AG08395 (cell line): ENCODE data around the gene HK3.

Source experiments
- DNase-seq: peaks from one replicate; pipeline ENCODE4 v3.0.0; 2012; ENCODE audit warnings: mixed read lengths, low spot score

Gene HK3

DNA sequence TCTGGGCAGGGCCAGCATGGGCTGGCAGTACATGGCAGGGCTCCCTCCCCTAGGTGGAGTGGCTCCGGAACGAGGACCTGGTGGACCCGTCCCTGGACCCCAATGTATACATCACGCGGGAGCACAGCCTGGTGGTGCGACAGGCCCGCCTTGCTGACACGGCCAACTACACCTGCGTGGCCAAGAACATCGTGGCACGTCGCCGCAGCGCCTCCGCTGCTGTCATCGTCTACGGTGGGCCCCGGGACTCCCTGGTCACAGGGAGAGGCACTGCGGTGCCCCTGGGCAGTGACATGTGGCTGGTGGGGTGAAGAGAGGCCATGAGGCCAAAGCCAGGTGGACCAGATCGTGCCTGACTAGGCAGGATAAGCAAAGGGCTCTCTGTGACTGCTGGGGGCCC lies 30.4 kb downstream of the HK3 start:
- DNase-seq = no peak

DNA sequence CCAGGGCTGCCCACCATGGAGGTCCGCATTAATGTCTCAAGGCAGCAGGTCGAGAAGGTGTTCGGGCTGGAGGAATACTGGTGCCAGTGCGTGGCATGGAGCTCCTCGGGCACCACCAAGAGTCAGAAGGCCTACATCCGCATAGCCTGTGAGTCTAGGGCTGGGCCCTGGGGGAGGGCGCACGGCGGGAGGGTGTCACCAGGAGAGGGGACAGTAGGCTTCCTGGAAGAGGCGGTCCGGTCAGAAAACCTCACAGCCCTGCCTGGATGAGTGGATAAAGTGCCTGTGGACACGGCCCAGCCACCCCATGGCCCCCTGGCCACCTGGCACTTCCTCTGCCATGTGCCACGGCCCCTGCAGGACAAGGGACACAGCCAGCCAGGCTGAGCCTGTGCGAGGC lies 31.0 kb downstream of the HK3 start:
- DNase-seq = no peak

DNA sequence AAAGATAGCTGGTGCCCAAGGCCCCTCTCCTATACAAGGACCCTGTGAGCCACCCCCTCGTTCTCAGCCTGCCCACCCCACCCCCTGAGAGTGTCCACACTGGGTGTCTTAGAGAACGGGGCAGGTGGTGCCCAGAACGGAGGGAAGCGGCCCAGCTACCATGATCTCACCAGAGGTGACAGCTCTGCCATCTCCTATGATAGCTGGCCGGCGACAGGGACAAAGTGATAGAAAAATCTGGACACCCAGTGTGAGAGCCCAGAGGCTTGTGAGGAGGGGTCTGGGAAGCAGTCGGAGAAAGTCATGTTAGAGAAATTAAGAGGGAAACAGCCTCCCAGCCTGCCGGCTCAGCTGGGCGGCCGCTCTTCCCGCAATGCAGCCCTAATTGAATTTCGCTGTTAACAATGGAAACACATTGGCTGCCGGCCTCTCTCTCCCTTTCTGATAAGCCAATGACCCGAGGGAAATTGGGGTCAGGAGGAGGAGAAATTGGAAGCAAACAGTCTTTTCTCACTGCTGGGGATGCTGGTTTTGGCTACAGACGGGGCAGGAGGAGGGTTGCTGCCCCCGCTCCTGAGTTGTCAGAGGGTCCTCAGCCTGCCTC lies 32.3 kb downstream of the HK3 start:
- no peak for DNase-seq

DNA sequence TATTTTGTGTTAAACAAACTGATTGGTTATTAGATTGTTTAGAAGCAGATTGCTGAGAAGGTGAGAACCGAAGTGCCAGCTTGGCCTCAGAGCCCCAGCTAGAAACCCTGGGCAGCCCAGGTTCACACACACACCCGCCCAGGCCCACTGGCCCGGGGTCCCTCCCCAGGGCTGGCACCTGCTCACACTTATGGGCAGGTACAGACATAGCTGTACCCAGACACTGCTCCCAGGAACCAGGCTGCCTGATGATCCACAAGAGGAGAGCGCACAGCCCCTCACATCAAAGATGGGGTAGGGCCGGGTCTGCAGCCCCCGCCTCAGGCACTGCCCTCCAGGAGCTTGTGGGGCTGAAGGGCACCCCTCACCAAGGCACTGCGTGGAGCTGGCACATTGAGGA lies 33.2 kb downstream of the HK3 start:
- DNase-seq = no peak

DNA sequence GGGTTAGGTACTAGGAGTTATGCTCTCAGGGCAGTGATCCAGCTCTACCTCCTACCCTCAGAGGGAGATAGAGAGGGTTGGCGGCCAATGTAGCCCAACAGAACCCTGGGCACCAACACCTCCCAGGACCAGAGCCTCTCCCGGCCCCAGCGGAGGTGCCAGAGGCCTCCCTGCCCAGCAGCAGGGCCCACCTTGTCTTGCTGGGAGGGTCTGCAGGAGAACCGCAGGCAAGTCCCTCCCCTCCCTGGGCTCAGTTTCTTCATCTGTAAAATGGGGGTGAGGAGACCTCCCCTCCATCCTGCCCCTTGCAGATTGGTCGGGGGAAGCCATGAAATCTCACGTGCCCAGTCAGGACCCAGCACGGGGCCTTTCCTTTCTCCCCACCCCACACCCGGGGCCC lies 34.4 kb downstream of the HK3 start:
- DNase-seq = no peak

DNA sequence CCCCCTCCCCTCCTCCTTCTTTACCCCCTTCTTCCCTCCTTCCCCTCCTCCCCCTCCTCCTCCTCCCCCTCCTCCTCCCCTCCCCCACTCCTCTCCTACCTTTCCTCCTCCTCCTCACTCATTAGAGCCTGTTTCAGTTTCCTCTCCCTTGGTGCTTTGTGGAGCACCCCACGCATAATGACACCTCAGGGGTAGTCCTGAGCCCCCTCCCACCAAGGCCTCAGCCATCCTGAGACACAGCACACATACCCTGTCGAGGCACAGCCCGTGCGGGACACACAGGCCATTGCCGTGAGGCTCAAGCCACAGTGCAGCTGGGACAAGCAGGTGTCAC lies 35.4 kb downstream of the HK3 start:
- no peak for DNase-seq

DNA sequence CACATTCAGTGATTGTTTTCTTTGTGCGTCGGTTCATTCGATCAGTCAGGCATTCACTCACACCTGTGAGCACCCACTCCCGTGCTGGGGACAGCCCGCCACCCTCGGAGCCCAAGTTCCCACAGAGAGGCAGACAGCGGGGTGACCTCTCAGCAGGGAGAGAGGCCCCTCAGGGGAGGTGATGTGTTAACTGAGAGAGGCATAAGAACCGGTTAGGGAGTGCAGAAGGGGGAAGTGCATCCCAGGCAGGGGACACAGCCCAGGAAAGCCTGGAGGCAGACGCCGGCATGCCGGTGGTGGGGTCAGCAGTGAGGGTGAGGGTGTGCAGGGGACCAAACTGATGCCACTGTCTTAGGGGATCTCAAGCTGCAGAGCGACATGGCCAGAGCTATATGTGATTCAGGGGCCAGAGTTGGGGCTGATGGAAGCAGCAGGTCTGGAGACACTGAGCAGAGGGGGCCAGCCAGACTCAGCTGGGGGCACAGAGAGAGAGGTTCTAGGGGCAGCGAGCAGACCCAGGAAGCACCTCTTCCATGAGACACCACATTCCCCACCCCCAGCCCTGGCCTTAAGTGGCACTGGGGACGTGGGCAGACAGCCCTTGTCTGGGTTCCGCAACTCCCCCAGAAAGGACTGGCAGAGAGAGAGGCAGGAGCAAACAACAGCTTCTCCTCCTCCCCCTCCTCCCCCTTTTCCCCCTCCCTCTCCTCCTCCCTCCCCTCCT lies 35.9 kb downstream of the HK3 start:
- no peak for DNase-seq

DNA sequence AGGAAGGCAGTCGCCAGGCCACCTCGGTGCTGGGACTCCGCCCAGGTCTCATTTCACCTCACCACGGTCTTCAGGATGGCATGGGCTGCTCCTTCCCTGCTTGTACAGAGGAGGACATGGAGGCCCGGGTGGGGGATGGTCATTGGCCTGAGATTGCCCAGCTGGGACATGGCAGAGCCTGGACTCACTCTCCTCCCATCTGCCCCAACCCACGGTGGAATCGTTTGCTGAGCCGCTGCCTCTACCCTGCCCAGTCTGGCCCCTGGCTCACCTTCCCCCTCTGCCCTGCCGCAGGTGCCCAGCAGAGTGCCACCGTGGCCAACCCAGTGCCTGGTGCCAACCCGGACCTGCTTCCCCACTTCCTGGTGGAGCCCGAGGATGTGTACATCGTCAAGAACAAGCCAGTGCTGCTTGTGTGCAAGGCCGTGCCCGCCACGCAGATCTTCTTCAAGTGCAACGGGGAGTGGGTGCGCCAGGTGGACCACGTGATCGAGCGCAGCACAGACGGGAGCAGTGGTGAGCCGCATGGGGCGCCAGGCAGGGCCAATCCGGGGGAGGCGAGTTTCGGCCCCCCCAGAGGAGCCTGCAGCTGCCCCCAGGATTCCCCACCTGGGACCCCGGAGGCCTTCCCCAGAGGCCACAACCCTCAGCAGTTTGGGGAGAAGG lies 36.7 kb downstream of the HK3 start:
- DNase-seq = no peak

DNA sequence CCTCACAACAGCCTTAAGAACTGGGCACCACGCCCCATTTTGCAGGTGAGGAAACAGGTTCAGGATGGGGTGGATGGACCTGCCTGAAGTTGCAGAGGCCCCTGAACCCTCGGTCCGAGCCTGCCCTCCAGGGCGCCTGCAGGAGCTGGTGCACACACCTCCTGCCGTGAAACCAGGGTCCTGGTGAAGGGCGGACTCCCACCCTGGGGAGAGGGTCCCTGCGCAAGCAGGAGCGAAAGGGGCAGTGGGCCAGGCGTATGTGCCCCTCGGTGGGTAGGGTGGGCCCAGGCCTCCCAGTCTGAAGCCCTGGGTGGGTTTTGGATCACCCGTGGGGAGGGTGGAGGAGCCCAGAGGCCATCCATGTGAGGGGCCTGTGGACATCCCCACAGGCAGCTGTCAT lies 37.9 kb downstream of the HK3 start:
- DNase-seq = no peak

DNA sequence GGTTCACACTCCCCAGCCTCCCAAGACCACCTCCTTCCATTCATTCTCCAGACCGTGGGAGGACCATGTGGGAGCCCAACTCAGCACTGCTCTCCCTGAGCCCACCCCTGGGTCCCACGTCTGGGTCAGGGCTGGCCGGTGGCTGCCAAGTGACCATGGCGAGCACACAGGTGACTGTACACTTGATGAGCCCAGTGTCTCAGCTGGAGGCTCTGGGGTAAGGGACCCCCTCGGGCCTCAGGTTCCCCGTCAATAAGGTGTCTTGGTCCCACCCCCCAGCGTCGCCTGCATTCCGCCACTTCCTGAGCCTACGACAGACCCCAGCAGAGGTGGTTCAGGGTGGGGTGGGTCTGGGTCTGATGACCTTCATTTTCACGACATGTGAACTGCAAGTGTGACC lies 38.8 kb downstream of the HK3 start:
- no peak for DNase-seq

DNA sequence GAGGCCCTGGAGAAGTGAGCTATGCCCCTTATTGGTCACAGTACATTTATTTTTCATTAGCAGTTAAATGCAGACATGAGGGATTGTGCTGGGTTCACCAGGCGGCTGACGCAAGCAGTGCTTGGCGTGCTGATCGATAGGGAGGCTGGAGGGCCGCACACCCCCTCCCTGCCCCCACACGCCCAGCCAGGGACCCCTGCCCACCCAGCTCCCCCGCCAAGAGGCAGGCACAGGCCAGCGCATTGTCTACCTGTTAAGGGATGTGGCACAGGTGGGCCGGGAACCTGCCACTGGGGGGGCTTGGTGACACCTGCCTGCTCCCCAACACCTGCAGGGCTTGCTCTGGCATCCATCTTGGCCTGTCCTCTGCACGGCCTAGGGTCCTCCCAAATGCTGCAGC lies 39.2 kb downstream of the HK3 start:
- DNase-seq = no peak

DNA sequence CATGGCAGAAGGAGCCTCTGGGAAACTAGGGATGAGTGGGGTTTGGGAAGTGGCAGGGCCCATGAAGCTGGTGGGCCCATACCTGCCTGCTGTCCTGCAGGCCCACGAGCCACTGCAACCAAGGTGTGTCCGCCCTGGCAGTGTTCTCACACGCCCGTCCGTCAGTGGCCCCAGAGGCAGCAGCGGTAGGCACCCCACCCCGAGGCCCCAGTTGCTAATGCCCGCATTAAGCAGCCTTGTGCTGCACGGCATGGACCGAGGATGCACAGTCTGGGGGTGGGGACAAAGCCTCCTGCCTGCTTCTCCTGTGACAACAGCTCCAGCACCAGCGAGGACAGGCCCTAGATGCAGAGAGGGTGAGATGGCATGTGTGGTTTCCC lies 41.3 kb downstream of the HK3 start:
- DNase-seq = no peak

DNA sequence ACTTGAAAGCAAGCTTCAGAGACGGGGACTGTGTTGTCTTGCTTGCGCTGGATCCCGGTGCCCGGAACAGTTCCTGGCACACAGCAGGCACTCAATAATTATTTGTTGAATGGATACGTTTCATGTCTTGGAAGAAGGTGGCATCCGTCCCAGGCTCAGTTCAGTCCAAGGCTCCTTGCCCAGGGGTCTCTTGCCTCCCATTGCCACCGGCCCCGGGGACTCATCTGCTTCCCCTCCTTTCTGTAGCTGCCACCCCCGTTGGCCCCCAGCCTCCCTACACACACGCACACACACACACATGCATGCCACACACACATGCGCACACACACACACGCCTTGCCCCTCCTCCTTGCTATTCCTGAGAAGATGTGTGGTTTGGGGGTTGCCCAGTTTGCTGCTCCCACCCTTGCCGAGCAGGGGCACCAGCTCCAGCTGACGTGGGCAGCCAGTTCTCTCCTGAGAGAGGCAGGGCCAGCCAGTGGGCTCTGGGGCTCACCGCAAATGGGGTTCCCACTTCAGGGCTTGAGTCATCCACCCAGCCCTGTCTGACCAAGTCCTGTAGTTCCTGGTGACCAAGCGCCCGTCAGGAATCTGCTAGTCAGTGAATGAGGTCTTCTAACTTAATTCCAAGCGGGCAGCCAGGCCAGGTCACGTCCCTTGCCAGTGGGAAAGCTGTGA lies 41.8 kb downstream of the HK3 start:
- no peak for DNase-seq

DNA sequence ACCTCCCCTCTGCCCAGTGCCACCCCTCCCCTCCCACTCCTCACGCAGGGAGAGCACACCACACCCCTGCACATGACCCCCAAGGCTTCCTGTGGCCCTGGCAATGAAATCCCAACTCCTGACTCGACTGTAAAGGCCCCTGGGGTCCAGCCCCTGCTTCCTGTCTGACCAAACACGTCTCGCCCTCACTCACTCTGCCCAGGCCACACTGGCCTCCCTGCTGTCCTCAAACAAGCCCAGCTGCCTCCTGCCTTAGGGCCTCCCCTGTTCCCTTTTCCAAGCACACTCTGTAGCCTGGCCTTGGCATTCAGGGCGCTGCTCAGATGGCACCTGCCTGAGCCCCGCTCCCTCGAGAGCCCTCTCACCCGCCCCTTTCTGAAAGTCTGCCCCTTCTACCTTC lies 42.4 kb downstream of the HK3 start:
- DNase-seq = no peak

DNA sequence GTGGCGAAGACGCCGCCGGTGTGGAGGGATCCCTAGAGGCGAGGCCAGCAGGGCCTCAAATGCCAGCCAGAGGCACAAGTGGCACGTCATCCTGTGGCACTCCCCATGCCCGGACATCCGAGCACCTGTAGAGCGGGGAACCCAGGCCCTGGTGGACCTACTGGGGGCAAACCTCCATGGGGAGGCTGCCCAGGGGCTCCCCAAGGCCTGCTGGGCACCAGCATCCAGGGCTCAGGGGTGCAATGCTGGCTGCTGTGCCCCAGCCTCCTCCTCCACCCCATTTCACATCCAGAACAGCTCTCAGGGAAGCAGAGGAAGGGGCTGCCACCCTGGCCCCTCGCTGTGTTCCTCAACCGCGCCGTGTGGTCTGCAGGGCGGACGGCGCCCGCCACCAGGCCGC lies 43.5 kb downstream of the HK3 start:
- DNase-seq = no peak

DNA sequence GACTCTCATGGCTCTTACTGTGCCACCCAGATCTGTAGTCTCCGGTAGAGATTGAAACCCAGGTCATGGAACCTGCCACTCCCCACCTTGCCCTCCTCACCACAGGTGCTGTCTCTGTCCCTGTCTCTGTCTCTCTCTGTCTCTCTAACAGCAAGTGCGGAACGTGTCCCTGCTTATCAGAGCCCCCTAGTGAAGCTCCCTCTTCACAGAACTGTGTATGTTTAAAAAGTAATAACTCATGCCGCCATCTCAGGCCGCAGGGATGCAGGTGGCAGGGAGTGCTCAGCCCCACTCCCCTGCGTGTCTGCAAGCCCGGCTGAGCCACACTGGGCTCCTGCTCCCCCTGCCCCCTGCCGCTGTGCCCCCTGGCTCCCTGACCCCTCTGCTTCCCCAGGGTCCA lies 45.0 kb downstream of the HK3 start:
- no peak for DNase-seq

DNA sequence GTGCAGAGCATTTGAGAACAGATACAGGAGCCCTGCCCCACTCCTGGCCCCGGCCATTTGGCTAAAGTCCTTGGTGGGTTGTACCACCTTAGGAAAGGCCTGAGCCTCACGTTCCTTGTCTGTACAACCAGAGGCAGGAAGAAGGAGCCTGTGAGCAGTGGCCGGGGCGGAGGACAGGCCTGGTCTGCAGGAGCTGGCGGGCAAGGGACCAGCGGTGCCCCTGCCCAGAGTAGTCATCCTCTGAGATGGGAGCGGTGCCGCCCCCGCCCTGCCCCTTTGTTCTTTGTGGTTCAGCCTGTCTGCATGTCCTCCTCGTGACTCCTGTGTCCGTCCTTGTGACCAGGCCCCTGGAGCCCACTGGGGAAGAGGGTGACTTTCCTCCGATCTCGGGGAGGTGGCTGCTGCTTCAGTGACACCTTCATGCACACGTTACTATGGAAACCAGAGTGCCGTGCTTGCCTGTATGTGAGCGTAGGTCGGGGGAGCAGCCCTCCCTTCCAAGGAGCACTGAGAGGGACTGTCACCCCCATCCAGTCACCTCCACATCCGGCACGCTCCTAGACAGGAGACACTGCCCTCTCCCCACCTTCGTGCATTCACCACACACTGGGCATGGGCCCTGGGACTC lies 45.9 kb downstream of the HK3 start:
- no peak for DNase-seq

DNA sequence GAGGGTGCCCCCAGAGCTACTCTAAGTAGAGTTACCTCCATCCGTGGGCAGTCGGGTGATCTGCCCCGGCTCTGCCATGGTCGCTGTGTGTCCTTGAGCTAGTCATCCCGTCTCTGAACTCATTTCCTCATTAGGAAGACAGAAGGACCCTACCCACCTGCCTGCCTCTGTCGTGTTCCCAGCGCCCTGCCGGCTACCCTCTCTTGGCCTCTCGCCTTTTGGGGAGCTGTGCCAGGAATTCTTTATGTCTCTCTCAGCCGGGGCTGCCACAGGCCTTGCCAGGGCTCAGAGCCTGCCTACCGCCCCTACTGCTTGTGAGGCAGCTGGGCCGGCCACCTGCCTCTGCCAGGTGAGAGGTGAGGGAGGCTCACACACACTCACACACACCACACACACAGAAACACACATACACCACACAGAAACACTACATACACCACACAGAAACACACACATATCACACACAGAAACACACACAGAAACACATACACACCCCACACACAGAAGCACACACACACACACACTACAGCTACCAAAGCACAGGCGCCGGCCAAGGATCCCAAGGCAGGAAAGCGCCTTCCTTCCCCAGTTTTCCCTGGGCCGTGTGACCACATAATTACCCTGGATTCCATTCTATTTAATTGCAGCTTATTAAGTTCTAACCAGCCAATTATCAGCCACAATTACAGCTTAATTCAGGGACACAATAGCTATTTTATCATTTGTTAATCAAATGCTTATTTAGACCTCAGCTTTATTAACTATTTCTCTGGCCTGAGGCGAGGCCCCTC lies 47.1 kb downstream of the HK3 start:
- no peak for DNase-seq

DNA sequence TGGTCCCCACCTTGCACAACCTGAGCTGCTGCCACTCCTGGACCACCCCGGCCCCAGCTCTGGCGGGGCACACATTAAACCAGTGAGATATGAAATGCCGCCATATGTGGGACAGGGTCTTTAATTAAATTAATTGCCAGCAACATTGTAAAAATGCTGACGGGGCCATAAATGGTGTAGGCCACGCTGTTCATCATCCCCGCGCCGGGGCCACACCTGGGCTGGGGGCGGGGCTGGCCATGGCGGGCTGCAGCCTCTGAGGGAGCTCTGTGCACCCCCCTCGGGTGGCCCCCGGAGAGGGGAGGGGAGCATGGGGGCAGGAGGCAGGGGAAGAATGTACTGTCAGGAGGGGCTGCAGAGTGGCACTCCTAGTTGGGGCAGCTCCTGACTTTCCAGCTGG lies 47.8 kb downstream of the HK3 start:
- DNase-seq = no peak

DNA sequence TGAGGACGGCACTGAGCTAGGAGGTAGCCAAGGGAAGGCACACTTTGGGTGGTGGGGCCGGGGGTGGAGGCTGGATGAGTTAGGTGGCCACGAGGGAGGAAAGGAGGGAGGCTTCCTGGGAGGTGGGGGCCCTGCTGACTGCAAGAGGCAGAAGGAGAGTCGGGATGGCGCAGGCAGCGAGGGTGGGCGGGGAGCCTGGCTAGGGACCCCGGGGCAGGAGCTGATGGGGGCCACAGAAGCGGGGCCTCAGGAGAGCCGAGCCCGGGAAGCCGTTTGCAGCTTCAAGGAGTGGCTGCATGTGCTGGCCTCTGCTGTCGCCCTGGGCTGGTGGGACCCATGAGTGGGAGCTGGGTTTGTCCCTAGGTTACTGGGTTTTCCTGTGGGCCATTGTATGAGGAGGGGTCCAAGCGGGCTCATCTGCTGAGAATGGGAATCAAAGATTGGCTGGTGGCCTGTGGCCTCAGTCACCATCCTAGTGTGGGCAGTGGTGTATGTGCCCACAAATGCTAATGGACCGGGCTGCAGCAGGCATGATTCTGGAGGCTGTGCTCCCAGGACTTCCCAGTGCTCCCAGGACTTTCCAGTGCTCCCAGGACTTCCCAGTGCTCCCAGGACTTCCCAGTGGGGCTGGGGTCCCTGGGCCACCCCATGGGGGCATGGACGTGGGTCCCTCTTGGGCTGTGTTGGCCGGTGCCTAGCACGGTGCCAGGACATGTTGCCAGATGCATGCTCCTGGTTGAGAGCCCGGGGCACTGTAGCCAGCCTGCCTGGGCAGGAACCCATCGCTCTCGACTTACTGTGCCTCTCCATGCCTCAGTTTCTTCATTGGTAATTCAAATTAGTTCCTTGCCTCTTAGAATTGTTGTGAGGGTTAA lies 48.5 kb downstream of the HK3 start:
- no peak for DNase-seq

DNA sequence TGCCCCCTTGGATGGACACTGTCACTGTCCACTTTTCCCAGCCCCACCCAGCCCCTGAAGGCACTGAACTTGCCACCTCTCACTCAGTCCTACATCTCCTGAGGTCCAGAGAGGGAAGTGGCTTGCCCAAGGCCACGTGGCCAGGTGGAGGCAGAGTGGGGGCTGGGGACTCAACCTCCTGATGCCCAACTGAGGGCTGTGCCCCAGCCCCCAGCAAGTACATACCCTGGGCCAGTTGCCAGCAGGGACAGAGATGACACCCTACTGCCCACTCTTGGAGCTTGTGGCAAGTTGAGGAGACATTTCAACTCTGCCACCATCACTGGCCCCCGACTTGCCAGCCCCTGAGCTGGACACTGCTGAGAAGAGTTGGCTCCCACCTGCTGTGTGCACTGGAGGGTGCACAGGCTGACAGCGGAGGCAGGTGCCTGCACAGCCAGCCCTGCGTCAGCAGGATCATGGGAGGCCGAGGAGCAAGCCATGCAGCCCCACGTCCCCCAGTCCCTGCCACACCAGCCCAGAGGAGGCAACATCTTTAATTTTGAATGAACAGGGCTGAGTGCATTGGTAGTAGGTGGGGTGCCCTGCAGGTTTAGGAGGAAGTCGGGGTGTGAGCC lies 49.4 kb downstream of the HK3 start:
- no peak for DNase-seq
